Gastroesophageal sphincter (tissue), 4 donors: ENCODE measurements around the gene SLMAP. TPM values are rescaled to one million over a fixed set of nuclear protein-coding genes. Genes with fewer than 3 reads are reported as not detected.

Experiments used
- ATAC-seq: fragments of 150-250 bp; one replicate; pipeline ENCODE4 v1.9.1; 2016; ENCODE audit warnings: mild to moderate bottlenecking, moderate library complexity
- H3K27ac ChIP-seq, 4 donors: fragments of 200-600 bp; sonication (generic) in 3 of 4; 1 replicate in 3 of 4; 2 replicates in 1 of 4; pipeline ENCODE4 v1.5.1; 2016 to 2019
- H3K27me3 ChIP-seq: fragments of 200-600 bp; sonication (generic); one replicate; pipeline ENCODE4 v1.5.1; 2019
- H3K36me3 ChIP-seq, 2 donors: fragments of 200-600 bp; sonication (generic); one replicate each; pipeline ENCODE4 v1.5.1; 2019; ENCODE audit warnings: control low read depth in 1 of 2
- H3K4me1 ChIP-seq, 3 donors: fragments of 200-600 bp; sonication (generic); 1 replicate in 2 of 3; 2 replicates in 1 of 3; pipeline ENCODE4 v1.5.1; 2016 to 2019; ENCODE audit warnings: control low read depth in 2 of 3
- H3K4me3 ChIP-seq, 2 donors: fragments of 200-600 bp; sonication (generic); one replicate each; pipeline ENCODE4 v1.5.1; 2019; ENCODE audit warnings: mild to moderate bottlenecking in 1 of 2, moderate library complexity in 1 of 2
- H3K9me3 ChIP-seq, 3 donors: fragments of 200-600 bp; sonication (generic); one replicate each; pipeline ENCODE4 v1.5.1; 2017 to 2019; ENCODE audit warnings: control low read depth in 2 of 3
- CTCF ChIP-seq, 4 experiments: fragments of 200-600 bp in 2 of 4; fragments of 450-650 bp in 2 of 4; sonication (generic) in 1 of 4; IDR thresholded peaks; one replicate each; pipeline ENCODE4 v1.5.1; 2017 to 2019; ENCODE audit warnings: antibody characterized with exemption in 4 of 4, mild to moderate bottlenecking in 2 of 4, moderate library complexity in 2 of 4
- EP300 ChIP-seq: sonication (generic); formaldehyde crosslinking; IDR thresholded peaks from one replicate; pipeline ENCODE4 v1.6.1; 2017; ENCODE audit warnings: antibody characterized with exemption, mild to moderate bottlenecking
- POLR2A ChIP-seq, 2 donors: fragments of 450-650 bp; IDR thresholded peaks; one replicate each; pipeline ENCODE4 v1.6.1; 2017; ENCODE audit warnings: antibody characterized with exemption in 2 of 2, mild to moderate bottlenecking in 2 of 2, moderate library complexity in 1 of 2
- POLR2AphosphoS5 ChIP-seq: sonication (generic); formaldehyde crosslinking; IDR thresholded peaks from one replicate; pipeline ENCODE4 v1.6.1; 2017; ENCODE audit warnings: antibody characterized with exemption
- WGBS, 2 donors: methylation state at CpG; one replicate each; pipeline ENCODE4 v1.1.5; 2018; ENCODE audit warnings: low coverage in 1 of 2; 5-methylcytosine and 5-hydroxymethylcytosine counted together
- total RNA-seq, 4 donors: library from RNA; depleted of rRNA; stranded (reverse); fragments of >200 nt; gene quantifications; one replicate each; pipeline ENCODE4 v1.1.0, GENCODE V29; 2016

Gene SLMAP
- total RNA-seq, 4 donors from 2014 or later, result 462 to 594 (median 531) TPM

- Histone ChIP-seq H3K9me3 (no peaks in the 10 kb centered on the region), H3K4me3 (peak overlapping the region; percentile 70 to 80), H3K27ac (peak overlapping the region in 3 of 4 donors; percentile 88 to 93 (median 92)), H3K4me1 (peaks cover 0 to 61% (median 15%) of the 10 kb centered on the region in 3 donors), H3K27me3 (no peaks in the 10 kb centered on the region), H3K36me3 (peaks cover 0 to 6% of the 10 kb centered on the region in 2 donors)
- no peak for ATAC-seq
- WGBS, 2 donors, result 24 to 25% methylated on average over 10 to 24 of the region's 26 CpGs
- TF ChIP-seq POLR2AphosphoS5 (no peak), EP300 (no peak), POLR2A (IDR thresholded peaks at IDR 0.05) (no peak), CTCF (IDR thresholded peaks at IDR 0.05) (no peak)
These were observed 1.7 kb downstream of the SLMAP start for GRCh38 chr3:57757642-57758297.

DNA sequence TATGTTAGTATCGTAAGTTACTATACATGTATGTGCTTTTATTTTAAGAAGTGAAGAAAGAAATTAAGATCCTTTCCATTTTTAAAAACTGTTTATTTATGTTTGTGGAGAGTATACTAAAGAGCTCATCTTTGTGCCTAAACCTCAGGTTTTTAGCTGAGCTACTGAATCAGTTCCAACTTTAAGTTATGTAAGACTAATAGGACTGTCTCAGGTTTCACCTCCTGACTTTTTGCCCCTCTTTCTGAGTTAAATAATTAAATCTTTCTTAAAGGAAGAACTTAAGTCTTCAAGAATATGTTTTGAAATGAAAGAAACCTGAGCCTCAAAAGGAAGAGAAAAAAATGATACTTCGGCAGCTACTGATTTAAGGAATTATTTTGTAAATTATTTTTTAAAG lies 2.6 kb downstream of the SLMAP start:
- TF ChIP-seq POLR2AphosphoS5 (no peak), CTCF (IDR thresholded peaks at IDR 0.05) (no peak), EP300 (no peak), POLR2A (IDR thresholded peaks at IDR 0.05) (no peak)
- H3K27ac ChIP-seq, result peak overlapping the region in 1 of 4 donors; percentile 88
- peaks cover 0 to 70% (median 15%) of the 10 kb centered on the region in 3 donors for H3K4me1 ChIP-seq
- no peak for ATAC-seq
- H3K4me3 ChIP-seq, result peak overlapping the region in 1 of 2 donors; percentile 70
- no peaks in the 10 kb centered on the region for H3K9me3 ChIP-seq
- peaks cover 0 to 6% of the 10 kb centered on the region in 2 donors for H3K36me3 ChIP-seq
- no peaks in the 10 kb centered on the region for H3K27me3 ChIP-seq
- WGBS, 2 donors, result 34 to 55% methylated on average over 2 of the region's 2 CpGs

GRCh38 chr3:57764794-57765193 lies 8.7 kb downstream of the SLMAP start:
- TF ChIP-seq EP300 (no peak), POLR2A (IDR thresholded peaks at IDR 0.05) (no peak), CTCF (IDR thresholded peaks at IDR 0.05) (no peak), POLR2AphosphoS5 (no peak)
- 90 to 100% methylated on average over 2 of the region's 2 CpGs for WGBS, 2 donors
- Histone ChIP-seq H3K4me1 (peaks cover 0 to 72% (median 3%) of the 10 kb centered on the region in 3 donors), H3K36me3 (peaks cover 0 to 13% of the 10 kb centered on the region in 2 donors), H3K27me3 (no peaks in the 10 kb centered on the region), H3K27ac (no peak overlapping the region), H3K9me3 (no peaks in the 10 kb centered on the region), H3K4me3 (no peak overlapping the region)
- ATAC-seq, result no peak

GRCh38 chr3:57768595-57768994 lies 12.5 kb downstream of the SLMAP start:
- no peak overlapping the region for H3K27ac ChIP-seq
- peaks cover 0 to 7% of the 10 kb centered on the region in 2 donors for H3K36me3 ChIP-seq
- no peak for TF ChIP-seq CTCF (IDR thresholded peaks at IDR 0.05)
- no peak for TF ChIP-seq POLR2AphosphoS5
- no peak for TF ChIP-seq EP300
- no peak for TF ChIP-seq POLR2A (IDR thresholded peaks at IDR 0.05)
- no peaks in the 10 kb centered on the region for H3K27me3 ChIP-seq
- no peak overlapping the region for H3K4me3 ChIP-seq
- no peak for ATAC-seq
- WGBS, 2 donors, result 94 to 100% methylated on average over 3 of the region's 3 CpGs
- no peaks in the 10 kb centered on the region for H3K9me3 ChIP-seq
- peaks cover 3 to 44% (median 7%) of the 10 kb centered on the region in 3 donors for H3K4me1 ChIP-seq
